SH-SY5Y (cell line): ENCODE results near the gene BCR.

Experiments used
- GATA2 ChIP-seq: IDR thresholded peaks from 2 replicates; pipeline ENCODE4 v1.6.1; 2011; ENCODE audit warnings: mild to moderate bottlenecking, low read depth, low read length
- GATA3 ChIP-seq: IDR thresholded peaks from 2 replicates; pipeline ENCODE4 v1.6.1; 2011; ENCODE audit warnings: low read depth, mild to moderate bottlenecking, low read length, moderate library complexity

- no peak for TF ChIP-seq GATA2
- no peak for TF ChIP-seq GATA3
Measured at GRCh38 chr22:23219822-23220484, 39.6 kb downstream of the BCR start.
